SK-N-SH treated with all-trans-retinoic acid at 6 μM for 48 hours (cell line): ENCODE data around the gene RELT.

ENCODE experiments used
- ATAC-seq: fragments of 200-7000 bp; cut with Tn5 transposase; 3 replicates; pipeline ENCODE4 v1.9.1; 2020; ENCODE audit warnings: mild to moderate bottlenecking, moderate library complexity
- ARNTL ChIP-seq: fragments of 450-650 bp; formaldehyde crosslinking; IDR thresholded peaks from 2 replicates; pipeline ENCODE4 v1.5.0; 2020; ENCODE audit warnings: low read depth, mild to moderate bottlenecking, moderate library complexity, borderline replicate concordance
- BACH2 ChIP-seq: fragments of 250-450 bp; sonication (Bioruptor Pico); IDR thresholded peaks from 2 replicates; pipeline ENCODE4 v1.9.0; 2021; ENCODE audit warnings: mild to moderate bottlenecking, borderline replicate concordance
- CSDC2 ChIP-seq: fragments of 250-450 bp; sonication (Bioruptor Pico); IDR thresholded peaks from 2 replicates; pipeline ENCODE4 v1.5.0; 2020; ENCODE audit warnings: mild to moderate bottlenecking, moderate library complexity
- ESRRG ChIP-seq: fragments of 250-450 bp; sonication (Bioruptor Pico); IDR thresholded peaks from 2 replicates; pipeline ENCODE4 v1.6.1; 2021; ENCODE audit warnings: mild to moderate bottlenecking
- GLIS3 ChIP-seq: fragments of 250-450 bp; sonication (Bioruptor Pico); IDR thresholded peaks from 2 replicates; pipeline ENCODE4 v1.5.0; 2020; ENCODE audit warnings: mild to moderate bottlenecking, moderate library complexity
- ISL1 ChIP-seq: fragments of 250-450 bp; sonication (Bioruptor Pico); IDR thresholded peaks from 2 replicates; pipeline ENCODE4 v2.1.2; 2022; ENCODE audit warnings: mild to moderate bottlenecking, moderate library complexity
- OSR1 ChIP-seq: fragments of 250-450 bp; sonication (Bioruptor Pico); IDR thresholded peaks from 2 replicates; pipeline ENCODE4 v1.8.0; 2022; ENCODE audit warnings: moderate library complexity, mild to moderate bottlenecking, inconsistent platforms
- RARB ChIP-seq: fragments of 250-450 bp; sonication (Bioruptor Pico); IDR thresholded peaks from 2 replicates; pipeline ENCODE4 v1.8.0; 2021; ENCODE audit warnings: mild to moderate bottlenecking, moderate library complexity
- SNAI2 ChIP-seq: fragments of 250-450 bp; sonication (Bioruptor Pico); IDR thresholded peaks from 2 replicates; pipeline ENCODE4 v1.5.0; 2020; ENCODE audit warnings: mild to moderate bottlenecking, moderate library complexity
- TCF4 ChIP-seq: fragments of 250-450 bp; sonication (Bioruptor Pico); IDR thresholded peaks from 2 replicates; pipeline ENCODE4 v1.8.0; 2021; ENCODE audit warnings: mild to moderate bottlenecking, moderate library complexity, borderline replicate concordance
- ZC3H10 ChIP-seq: fragments of 250-450 bp; sonication (Bioruptor Pico); IDR thresholded peaks from 2 replicates; pipeline ENCODE4 v1.5.1; 2021; ENCODE audit warnings: mild to moderate bottlenecking, moderate library complexity
- ZFP3 ChIP-seq: fragments of 250-450 bp; sonication (Bioruptor Pico); IDR thresholded peaks from 2 replicates; pipeline ENCODE4 v1.5.0; 2020; ENCODE audit warnings: mild to moderate bottlenecking, moderate library complexity
- ZFP30 ChIP-seq: fragments of 450-650 bp; formaldehyde crosslinking; IDR thresholded peaks from 2 replicates; pipeline ENCODE4 v1.5.0; 2022; ENCODE audit warnings: mild to moderate bottlenecking, moderate library complexity
- ZNF565 ChIP-seq: fragments of 450-650 bp; formaldehyde crosslinking; conservative IDR thresholded peaks from 2 replicates; pipeline ENCODE4 v1.5.0; 2020; ENCODE audit warnings: low read depth, mild to moderate bottlenecking, moderate library complexity
- ZNF70 ChIP-seq: fragments of 450-650 bp; formaldehyde crosslinking; IDR thresholded peaks from 2 replicates; pipeline ENCODE4 v1.5.0; 2020; ENCODE audit warnings: mild to moderate bottlenecking, moderate library complexity
- ZNF8 ChIP-seq: fragments of 450-650 bp; formaldehyde crosslinking; IDR thresholded peaks from 2 replicates; pipeline ENCODE4 v1.5.0; 2020; ENCODE audit warnings: mild to moderate bottlenecking, moderate library complexity
- TF ChIP-seq, protein P1 (sequence below): fragments of 250-450 bp; sonication (Bioruptor Pico); IDR thresholded peaks from 2 replicates; pipeline ENCODE4 v1.8.0; 2020; ENCODE audit warnings: mild to moderate bottlenecking, moderate library complexity, borderline replicate concordance
- TF ChIP-seq, protein P2 (sequence below): fragments of 250-450 bp; sonication (Bioruptor Pico); IDR thresholded peaks from 2 replicates; pipeline ENCODE4 v1.8.0; 2021; ENCODE audit warnings: low read depth, mild to moderate bottlenecking, moderate library complexity, borderline replicate concordance
- TF ChIP-seq, protein P3 (sequence below): fragments of 250-450 bp; sonication (Bioruptor Pico); IDR thresholded peaks from 2 replicates; pipeline ENCODE4 v1.5.0; 2020; ENCODE audit warnings: mild to moderate bottlenecking, moderate library complexity
- TF ChIP-seq, protein P4 (sequence below): fragments of 250-450 bp; sonication (Bioruptor Pico); IDR thresholded peaks from 2 replicates; pipeline ENCODE4 v1.5.1; 2021; ENCODE audit warnings: mild to moderate bottlenecking, moderate library complexity
- TF ChIP-seq, protein P5 (sequence below): fragments of 250-450 bp; sonication (Bioruptor Pico); IDR thresholded peaks from 2 replicates; pipeline ENCODE4 v1.5.1; 2020; ENCODE audit warnings: low read depth, mild to moderate bottlenecking, moderate library complexity

Gene RELT

DNA sequence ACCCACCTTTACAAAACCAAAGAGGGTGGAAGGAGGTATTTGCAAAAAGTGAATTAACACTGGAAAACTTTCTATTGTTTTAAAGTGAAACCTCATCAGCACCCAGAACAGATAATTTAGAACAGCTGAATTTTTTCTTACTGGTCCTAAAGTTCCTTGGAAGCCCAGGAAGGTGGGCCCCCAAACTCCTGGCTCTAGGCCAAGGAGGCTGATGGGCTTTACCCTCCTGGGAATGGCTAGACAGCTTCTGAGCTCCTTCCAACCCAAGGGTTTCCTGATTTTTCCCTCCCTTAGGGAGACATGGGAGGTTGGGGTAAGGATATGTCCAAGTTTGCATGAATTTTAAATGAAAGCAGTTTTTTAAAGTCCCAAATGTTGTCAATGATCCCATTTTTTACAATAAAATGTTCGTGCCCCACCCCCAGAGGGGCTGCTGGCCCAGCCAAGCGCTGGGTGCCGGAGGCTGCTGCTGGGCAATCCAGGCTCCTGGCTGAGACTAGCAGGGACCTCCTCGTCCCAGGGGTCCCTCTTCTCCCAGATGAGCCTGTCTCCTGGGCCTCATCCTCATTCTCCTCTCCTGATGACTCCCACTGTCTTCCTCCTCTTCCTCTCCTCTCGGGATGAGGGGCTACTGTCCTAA is 28.4 kb downstream of the RELT start:
- no peak for ATAC-seq
- TF ChIP-seq RARB (CRISPR knock-in tag): no peak
- TF ChIP-seq ZFP30 (CRISPR knock-in tag): no peak
- TF ChIP-seq ZC3H10 (CRISPR knock-in tag): no peak
- no peak for TF ChIP-seq ESRRG
- TF ChIP-seq, protein P1, sequence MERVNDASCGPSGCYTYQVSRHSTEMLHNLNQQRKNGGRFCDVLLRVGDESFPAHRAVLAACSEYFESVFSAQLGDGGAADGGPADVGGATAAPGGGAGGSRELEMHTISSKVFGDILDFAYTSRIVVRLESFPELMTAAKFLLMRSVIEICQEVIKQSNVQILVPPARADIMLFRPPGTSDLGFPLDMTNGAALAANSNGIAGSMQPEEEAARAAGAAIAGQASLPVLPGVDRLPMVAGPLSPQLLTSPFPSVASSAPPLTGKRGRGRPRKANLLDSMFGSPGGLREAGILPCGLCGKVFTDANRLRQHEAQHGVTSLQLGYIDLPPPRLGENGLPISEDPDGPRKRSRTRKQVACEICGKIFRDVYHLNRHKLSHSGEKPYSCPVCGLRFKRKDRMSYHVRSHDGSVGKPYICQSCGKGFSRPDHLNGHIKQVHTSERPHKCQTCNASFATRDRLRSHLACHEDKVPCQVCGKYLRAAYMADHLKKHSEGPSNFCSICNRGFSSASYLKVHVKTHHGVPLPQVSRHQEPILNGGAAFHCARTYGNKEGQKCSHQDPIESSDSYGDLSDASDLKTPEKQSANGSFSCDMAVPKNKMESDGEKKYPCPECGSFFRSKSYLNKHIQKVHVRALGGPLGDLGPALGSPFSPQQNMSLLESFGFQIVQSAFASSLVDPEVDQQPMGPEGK: no peak
- TF ChIP-seq BACH2: no peak
- TF ChIP-seq, protein P2, sequence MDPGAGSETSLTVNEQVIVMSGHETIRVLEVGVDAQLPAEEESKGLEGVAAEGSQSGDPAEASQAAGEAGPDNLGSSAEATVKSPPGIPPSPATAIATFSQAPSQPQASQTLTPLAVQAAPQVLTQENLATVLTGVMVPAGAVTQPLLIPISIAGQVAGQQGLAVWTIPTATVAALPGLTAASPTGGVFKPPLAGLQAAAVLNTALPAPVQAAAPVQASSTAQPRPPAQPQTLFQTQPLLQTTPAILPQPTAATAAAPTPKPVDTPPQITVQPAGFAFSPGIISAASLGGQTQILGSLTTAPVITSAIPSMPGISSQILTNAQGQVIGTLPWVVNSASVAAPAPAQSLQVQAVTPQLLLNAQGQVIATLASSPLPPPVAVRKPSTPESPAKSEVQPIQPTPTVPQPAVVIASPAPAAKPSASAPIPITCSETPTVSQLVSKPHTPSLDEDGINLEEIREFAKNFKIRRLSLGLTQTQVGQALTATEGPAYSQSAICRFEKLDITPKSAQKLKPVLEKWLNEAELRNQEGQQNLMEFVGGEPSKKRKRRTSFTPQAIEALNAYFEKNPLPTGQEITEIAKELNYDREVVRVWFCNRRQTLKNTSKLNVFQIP (CRISPR knock-in tag): no peak
- TF ChIP-seq, protein P3, sequence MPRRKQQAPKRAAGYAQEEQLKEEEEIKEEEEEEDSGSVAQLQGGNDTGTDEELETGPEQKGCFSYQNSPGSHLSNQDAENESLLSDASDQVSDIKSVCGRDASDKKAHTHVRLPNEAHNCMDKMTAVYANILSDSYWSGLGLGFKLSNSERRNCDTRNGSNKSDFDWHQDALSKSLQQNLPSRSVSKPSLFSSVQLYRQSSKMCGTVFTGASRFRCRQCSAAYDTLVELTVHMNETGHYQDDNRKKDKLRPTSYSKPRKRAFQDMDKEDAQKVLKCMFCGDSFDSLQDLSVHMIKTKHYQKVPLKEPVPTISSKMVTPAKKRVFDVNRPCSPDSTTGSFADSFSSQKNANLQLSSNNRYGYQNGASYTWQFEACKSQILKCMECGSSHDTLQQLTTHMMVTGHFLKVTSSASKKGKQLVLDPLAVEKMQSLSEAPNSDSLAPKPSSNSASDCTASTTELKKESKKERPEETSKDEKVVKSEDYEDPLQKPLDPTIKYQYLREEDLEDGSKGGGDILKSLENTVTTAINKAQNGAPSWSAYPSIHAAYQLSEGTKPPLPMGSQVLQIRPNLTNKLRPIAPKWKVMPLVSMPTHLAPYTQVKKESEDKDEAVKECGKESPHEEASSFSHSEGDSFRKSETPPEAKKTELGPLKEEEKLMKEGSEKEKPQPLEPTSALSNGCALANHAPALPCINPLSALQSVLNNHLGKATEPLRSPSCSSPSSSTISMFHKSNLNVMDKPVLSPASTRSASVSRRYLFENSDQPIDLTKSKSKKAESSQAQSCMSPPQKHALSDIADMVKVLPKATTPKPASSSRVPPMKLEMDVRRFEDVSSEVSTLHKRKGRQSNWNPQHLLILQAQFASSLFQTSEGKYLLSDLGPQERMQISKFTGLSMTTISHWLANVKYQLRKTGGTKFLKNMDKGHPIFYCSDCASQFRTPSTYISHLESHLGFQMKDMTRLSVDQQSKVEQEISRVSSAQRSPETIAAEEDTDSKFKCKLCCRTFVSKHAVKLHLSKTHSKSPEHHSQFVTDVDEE (CRISPR knock-in tag): no peak
- TF ChIP-seq ZFP3 (CRISPR knock-in tag): no peak
- TF ChIP-seq ZNF8 (CRISPR knock-in tag): no peak
- TF ChIP-seq, protein P4, sequence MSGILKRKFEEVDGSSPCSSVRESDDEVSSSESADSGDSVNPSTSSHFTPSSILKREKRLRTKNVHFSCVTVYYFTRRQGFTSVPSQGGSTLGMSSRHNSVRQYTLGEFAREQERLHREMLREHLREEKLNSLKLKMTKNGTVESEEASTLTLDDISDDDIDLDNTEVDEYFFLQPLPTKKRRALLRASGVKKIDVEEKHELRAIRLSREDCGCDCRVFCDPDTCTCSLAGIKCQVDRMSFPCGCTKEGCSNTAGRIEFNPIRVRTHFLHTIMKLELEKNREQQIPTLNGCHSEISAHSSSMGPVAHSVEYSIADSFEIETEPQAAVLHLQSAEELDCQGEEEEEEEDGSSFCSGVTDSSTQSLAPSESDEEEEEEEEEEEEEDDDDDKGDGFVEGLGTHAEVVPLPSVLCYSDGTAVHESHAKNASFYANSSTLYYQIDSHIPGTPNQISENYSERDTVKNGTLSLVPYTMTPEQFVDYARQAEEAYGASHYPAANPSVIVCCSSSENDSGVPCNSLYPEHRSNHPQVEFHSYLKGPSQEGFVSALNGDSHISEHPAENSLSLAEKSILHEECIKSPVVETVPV (CRISPR knock-in tag): no peak
- no peak for TF ChIP-seq ISL1 (CRISPR knock-in tag)
- TF ChIP-seq SNAI2 (CRISPR knock-in tag): no peak
- TF ChIP-seq ARNTL (CRISPR knock-in tag): no peak
- TF ChIP-seq, protein P5, sequence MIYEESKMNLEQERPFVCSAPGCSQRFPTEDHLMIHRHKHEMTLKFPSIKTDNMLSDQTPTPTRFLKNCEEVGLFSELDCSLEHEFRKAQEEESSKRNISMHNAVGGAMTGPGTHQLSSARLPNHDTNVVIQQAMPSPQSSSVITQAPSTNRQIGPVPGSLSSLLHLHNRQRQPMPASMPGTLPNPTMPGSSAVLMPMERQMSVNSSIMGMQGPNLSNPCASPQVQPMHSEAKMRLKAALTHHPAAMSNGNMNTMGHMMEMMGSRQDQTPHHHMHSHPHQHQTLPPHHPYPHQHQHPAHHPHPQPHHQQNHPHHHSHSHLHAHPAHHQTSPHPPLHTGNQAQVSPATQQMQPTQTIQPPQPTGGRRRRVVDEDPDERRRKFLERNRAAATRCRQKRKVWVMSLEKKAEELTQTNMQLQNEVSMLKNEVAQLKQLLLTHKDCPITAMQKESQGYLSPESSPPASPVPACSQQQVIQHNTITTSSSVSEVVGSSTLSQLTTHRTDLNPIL (CRISPR knock-in tag): no peak
- TF ChIP-seq ZNF565 (CRISPR knock-in tag): no peak
- TF ChIP-seq GLIS3: no peak
- TF ChIP-seq OSR1 (CRISPR knock-in tag): no peak
- TF ChIP-seq CSDC2: no peak
- no peak for TF ChIP-seq ZNF70 (CRISPR knock-in tag)
- TF ChIP-seq, all 23 proteins: peak for 0

DNA sequence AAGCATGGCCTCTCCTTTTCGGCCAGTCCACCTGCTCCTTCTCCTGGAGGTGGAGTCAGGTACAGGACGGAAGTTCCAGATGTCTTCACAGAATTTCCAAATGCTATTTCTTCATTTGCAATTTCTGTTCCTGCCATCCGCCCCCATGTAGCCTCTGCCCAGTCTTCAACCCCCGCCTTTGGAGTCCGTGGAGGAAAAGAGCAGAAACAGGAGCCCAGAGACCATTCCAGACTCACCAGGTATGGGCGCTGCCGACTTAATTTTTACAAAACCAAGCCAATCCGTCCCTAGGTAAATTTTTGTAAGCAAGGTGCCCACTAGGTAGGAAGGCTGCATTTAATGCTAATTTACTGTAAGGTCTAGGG is 28.9 kb downstream of the RELT start:
- TF ChIP-seq TCF4 (CRISPR knock-in tag): no peak
- TF ChIP-seq, protein P5 (CRISPR knock-in tag): no peak
- TF ChIP-seq ZC3H10 (CRISPR knock-in tag): no peak
- TF ChIP-seq SNAI2 (CRISPR knock-in tag): no peak
- TF ChIP-seq ZFP30 (CRISPR knock-in tag): no peak
- no peak for TF ChIP-seq ISL1 (CRISPR knock-in tag)
- no peak for TF ChIP-seq BACH2
- TF ChIP-seq CSDC2: no peak
- TF ChIP-seq ZFP3 (CRISPR knock-in tag): no peak
- no peak for TF ChIP-seq ZNF8 (CRISPR knock-in tag)
- TF ChIP-seq, protein P2 (CRISPR knock-in tag): no peak
- TF ChIP-seq OSR1 (CRISPR knock-in tag): no peak
- TF ChIP-seq, protein P3 (CRISPR knock-in tag): no peak
- ATAC-seq: no peak
